Measurements from ENCODE around the gene SUCO.
"Not testable (repeated sequence)": the region's sequence is repeated elsewhere in the genome, so short reads cannot be mapped to it uniquely, and the experiment has no call there.

SUCO gene

DNA sequence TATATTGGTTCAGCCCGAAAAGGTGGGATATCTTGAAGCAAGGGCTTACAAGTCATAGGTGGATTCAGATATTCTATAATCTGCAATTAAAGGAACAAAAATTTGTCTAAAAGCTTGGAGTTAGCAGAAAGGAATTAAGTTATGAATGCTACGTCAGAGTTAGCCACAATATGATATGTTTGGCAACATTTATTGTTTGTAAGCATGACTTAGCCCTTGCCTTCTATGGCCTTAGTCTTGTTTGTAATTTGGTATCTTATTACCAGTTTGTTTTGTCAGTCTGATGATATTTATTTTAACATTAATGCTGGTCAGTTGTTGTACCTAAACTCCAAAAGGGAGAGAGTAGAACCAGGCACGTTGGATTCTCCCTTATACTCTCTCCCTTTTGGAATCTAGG, 43.1 kb upstream of the SUCO start:
- H3K4me3 ChIP-seq, result no peak overlapping the region
- TF ChIP-seq EZH2 (IDR thresholded peaks at IDR 0.05), result no peak
- H3K9me3 ChIP-seq (ENCODE audit: low read depth, low read length), result no peaks in the 10 kb centered on the region
- no peak for DNase-seq (ENCODE audit: low read depth, low spot score)
- no peak overlapping the region for H3K9ac ChIP-seq (ENCODE audit: insufficient read length)
- H3K27ac ChIP-seq, result no peak overlapping the region
- H3K36me3 ChIP-seq (ENCODE audit: insufficient read depth, low read length), result no peaks in the 10 kb centered on the region

DNA sequence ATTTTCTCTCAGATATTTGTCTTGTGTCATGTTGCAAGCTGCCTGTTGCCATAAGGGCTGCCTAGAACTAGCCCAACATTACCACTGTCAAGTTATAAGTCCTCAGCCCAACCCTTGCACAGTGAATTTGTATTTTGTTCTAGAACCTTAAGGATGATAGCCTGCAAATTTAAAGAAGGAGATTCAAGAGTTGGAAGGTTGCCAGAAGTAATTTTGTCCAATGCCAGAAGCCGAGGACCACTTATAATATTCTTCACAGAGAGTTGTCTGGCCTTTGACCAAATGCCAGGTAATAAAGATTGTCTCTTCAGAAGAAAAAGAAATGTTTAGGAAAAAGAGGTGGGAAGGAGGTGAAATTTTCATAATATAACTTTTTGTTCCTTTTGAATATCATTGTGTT, 40.5 kb upstream of the SUCO start:
- Histone ChIP-seq H3K9ac (ENCODE audit: insufficient read length) (no peak overlapping the region), H3K4me3 (no peak overlapping the region), H3K36me3 (ENCODE audit: insufficient read depth, low read length) (no peaks in the 10 kb centered on the region), H3K27ac (no peak overlapping the region), H3K9me3 (ENCODE audit: low read depth, low read length) (no peaks in the 10 kb centered on the region)
- DNase-seq (ENCODE audit: low read depth, low spot score), result no peak
- TF ChIP-seq POLR2AphosphoS5 (IDR thresholded peaks at IDR 0.05; ENCODE audit: borderline replicate concordance, low read depth, low read length) (no peak), FOXP2 (optimal IDR thresholded peaks at IDR 0.05; ENCODE audit: control extremely low read depth, extremely low read length, insufficient read depth) (no peak)

DNA sequence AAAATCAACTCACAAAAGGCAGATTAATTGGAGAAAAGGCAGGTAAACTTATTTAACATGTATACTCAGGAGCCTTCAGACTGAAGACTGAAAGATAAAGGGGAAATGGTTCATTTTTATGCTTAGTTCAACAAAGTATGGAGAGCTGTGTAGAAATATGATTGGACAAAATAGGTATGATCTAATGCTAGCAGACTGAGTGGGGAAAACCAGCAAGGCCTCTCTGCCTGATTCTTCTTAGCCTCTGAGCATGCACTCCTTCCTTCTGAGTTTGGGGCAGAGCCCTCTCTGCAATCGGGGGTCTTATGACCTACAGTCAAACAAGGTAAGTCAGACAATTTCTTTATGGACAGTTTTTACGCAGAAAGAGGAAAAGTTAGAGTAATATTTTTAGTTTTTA, 38.8 kb upstream of the SUCO start:
- H3K36me3 ChIP-seq (ENCODE audit: insufficient read depth, low read length), result no peaks in the 10 kb centered on the region
- no peak overlapping the region for H3K27ac ChIP-seq
- no peaks in the 10 kb centered on the region for H3K9me3 ChIP-seq (ENCODE audit: low read depth, low read length)
- no peak overlapping the region for H3K9ac ChIP-seq (ENCODE audit: insufficient read length)
- H3K4me3 ChIP-seq, result no peak overlapping the region
- DNase-seq (ENCODE audit: low read depth, low spot score), result no peak
- TF ChIP-seq POLR2AphosphoS5 (IDR thresholded peaks at IDR 0.05; ENCODE audit: borderline replicate concordance, low read depth, low read length) (no peak), EZH2 (IDR thresholded peaks at IDR 0.05) (no peak), FOXP2 (optimal IDR thresholded peaks at IDR 0.05; ENCODE audit: control extremely low read depth, extremely low read length, insufficient read depth) (no peak)

DNA sequence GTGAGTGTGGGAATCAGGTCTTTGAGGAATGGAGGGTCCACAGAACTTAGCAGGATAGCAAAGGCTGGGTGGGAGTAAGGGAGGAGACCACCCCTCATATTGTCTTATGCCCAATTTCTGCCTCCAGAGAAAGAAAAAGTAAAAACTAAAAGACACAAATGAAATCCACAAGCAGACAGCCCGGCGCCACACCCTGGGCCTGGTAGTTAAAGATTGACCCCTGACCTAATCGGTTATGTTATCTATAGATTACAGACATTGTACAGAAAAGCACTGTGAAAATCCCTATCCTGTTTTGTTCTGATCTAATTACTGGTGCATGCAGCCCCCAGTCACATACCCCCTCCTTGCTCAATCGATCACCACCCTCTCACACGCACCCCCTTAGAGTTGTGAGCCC, 36.8 kb upstream of the SUCO start:
- H3K9me3 ChIP-seq (ENCODE audit: low read depth, low read length); H3K36me3 ChIP-seq (ENCODE audit: insufficient read depth, low read length); H3K9ac ChIP-seq (ENCODE audit: insufficient read length); H3K4me3 ChIP-seq; DNase-seq (ENCODE audit: low read depth, low spot score): not testable (repeated sequence)
- H3K27ac ChIP-seq, result peak overlapping the region; percentile 93

DNA sequence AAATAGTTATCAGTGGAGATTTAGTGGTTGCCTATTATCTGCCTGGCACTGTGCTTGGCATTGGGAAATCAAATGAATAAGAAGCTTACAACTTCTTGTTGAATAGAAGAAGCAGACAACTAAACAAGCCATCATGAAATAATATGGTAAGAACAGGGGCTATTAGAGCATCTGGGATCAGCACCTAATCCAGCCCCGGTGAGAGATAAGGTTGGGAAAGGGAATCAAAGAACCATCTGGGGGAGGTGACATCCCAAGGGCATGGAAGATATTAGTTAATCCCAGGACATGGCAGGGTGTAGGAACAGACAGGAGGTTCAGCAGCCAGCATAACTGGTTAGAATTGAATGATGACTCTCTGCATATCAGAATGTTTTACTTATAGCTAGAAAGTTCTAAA, 36.3 kb upstream of the SUCO start:
- peak overlapping the region; percentile 34 for H3K9ac ChIP-seq (ENCODE audit: insufficient read length)
- peak overlapping the region; percentile 93 for H3K27ac ChIP-seq
- peak overlapping the region; percentile 65 for H3K4me3 ChIP-seq
- no peaks in the 10 kb centered on the region for H3K9me3 ChIP-seq (ENCODE audit: low read depth, low read length)
- DNase-seq (ENCODE audit: low read depth, low spot score), result no peak
- H3K36me3 ChIP-seq (ENCODE audit: insufficient read depth, low read length), result no peaks in the 10 kb centered on the region
- TF ChIP-seq FOXP2 (optimal IDR thresholded peaks at IDR 0.05; ENCODE audit: control extremely low read depth, extremely low read length, insufficient read depth) (no peak), EZH2 (IDR thresholded peaks at IDR 0.05) (no peak), POLR2AphosphoS5 (IDR thresholded peaks at IDR 0.05; ENCODE audit: borderline replicate concordance, low read depth, low read length) (no peak)

DNA sequence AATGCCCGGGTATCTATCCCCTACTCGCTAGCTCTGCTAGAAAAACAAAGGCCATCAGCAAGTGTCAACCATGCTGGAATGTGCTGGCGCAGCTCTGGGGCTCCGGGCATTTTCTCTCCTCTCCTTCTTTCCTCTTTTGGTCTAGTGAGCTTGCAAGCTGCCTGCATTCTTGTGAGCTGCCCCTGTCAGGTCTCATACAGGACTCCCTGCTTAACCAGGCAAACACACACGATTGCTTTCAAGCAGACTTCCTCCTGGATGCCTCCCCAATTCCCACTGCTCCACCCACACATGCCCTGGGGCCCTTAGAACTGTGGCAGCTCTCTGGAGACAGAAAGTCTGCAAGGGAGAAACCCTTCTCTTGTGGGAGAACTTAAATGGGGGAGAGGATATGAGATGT, 35.7 kb upstream of the SUCO start:
- DNase-seq (ENCODE audit: low read depth, low spot score), result peak; percentile 96
- Histone ChIP-seq H3K9me3 (ENCODE audit: low read depth, low read length) (no peaks in the 10 kb centered on the region), H3K9ac (ENCODE audit: insufficient read length) (peak overlapping the region; percentile 34), H3K4me3 (peak overlapping the region; percentile 65), H3K36me3 (ENCODE audit: insufficient read depth, low read length) (no peaks in the 10 kb centered on the region), H3K27ac (peak overlapping the region; percentile 93)
- TF ChIP-seq FOXP2 (optimal IDR thresholded peaks at IDR 0.05; ENCODE audit: control extremely low read depth, extremely low read length, insufficient read depth), result peak; percentile 65
- peak; percentile 66 for TF ChIP-seq POLR2AphosphoS5 (IDR thresholded peaks at IDR 0.05; ENCODE audit: borderline replicate concordance, low read depth, low read length)
- TF ChIP-seq EZH2 (IDR thresholded peaks at IDR 0.05), result no peak

DNA sequence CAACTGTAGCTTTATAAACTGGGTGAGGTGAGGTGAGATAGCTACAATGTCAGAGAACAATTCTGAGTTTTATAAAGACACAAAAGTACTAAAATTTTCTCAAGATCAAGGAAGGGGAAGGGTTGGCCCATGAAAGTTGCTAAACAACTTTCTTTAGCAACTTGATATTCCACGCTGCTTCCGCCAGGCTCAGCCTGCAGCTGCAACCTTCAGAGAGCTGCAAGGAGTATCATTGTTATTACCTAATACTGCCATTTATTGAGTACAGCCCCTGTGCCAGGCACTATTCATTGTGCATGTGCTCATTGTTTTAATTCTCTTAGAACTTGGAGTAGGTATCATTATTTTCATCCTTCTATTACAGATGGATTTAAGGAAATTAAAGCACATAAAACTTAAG, 34.1 kb upstream of the SUCO start:
- Histone ChIP-seq H3K9me3 (ENCODE audit: low read depth, low read length) (no peaks in the 10 kb centered on the region), H3K4me3 (no peak overlapping the region), H3K27ac (peak overlapping the region; percentile 93), H3K9ac (ENCODE audit: insufficient read length) (no peak overlapping the region), H3K36me3 (ENCODE audit: insufficient read depth, low read length) (no peaks in the 10 kb centered on the region)
- TF ChIP-seq EZH2 (IDR thresholded peaks at IDR 0.05) (no peak), FOXP2 (optimal IDR thresholded peaks at IDR 0.05; ENCODE audit: control extremely low read depth, extremely low read length, insufficient read depth) (no peak), POLR2AphosphoS5 (IDR thresholded peaks at IDR 0.05; ENCODE audit: borderline replicate concordance, low read depth, low read length) (no peak)
- DNase-seq (ENCODE audit: low read depth, low spot score), result no peak

DNA sequence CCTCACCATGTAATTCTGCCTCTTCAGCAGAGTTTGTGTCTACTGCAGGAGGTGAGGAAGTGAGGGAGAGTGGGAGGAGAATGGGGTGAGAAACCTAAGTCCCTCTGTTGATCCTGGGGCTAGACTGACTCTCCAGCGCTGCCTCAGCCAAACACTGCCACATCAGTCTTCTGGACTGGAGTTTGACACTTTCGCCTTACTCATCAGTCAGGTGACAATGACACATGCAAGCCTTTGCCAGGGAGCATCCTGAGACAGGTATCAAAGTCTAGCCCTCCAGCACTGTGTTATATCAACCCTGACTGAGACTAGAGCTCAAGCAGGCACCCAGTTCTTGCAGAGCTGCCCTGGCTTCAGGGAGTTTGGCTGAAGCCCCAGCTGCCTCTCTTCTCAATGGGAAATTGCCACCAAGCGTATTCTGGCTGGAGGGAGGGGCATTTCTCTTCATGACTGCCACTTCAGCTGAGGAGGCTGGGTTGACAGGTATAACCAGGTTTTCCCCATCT, 33.3 kb upstream of the SUCO start:
- Histone ChIP-seq H3K4me3 (no peak overlapping the region), H3K9ac (ENCODE audit: insufficient read length) (no peak overlapping the region), H3K9me3 (ENCODE audit: low read depth, low read length) (no peaks in the 10 kb centered on the region), H3K36me3 (ENCODE audit: insufficient read depth, low read length) (no peaks in the 10 kb centered on the region), H3K27ac (no peak overlapping the region)
- no peak for TF ChIP-seq POLR2AphosphoS5 (IDR thresholded peaks at IDR 0.05; ENCODE audit: borderline replicate concordance, low read depth, low read length)
- TF ChIP-seq FOXP2 (optimal IDR thresholded peaks at IDR 0.05; ENCODE audit: control extremely low read depth, extremely low read length, insufficient read depth), result no peak
- TF ChIP-seq EZH2 (IDR thresholded peaks at IDR 0.05), result no peak
- DNase-seq (ENCODE audit: low read depth, low spot score), result no peak

DNA sequence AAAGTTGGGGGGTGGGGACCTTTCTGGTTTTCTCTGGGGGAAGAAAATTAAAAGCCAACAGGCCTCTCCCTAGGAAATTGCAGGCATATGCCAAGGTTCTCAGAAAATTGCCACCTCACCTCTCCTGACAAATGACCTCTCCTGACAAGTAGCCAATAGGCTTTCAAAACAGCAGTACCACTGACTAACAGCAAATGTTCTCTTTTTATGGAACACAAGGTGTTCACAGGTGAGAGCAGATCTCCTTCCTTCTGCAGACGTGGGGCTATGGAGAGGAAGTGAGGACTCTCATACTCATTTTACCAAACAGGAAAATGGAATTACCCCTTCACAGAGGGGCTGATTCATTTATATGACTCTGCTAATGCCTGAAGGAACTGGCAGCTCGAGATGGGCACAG, 32.7 kb upstream of the SUCO start:
- Histone ChIP-seq H3K4me3 (no peak overlapping the region), H3K36me3 (ENCODE audit: insufficient read depth, low read length) (no peaks in the 10 kb centered on the region), H3K9ac (ENCODE audit: insufficient read length) (no peak overlapping the region), H3K9me3 (ENCODE audit: low read depth, low read length) (no peaks in the 10 kb centered on the region), H3K27ac (no peak overlapping the region)
- TF ChIP-seq POLR2AphosphoS5 (IDR thresholded peaks at IDR 0.05; ENCODE audit: borderline replicate concordance, low read depth, low read length) (no peak), FOXP2 (optimal IDR thresholded peaks at IDR 0.05; ENCODE audit: control extremely low read depth, extremely low read length, insufficient read depth) (no peak), EZH2 (IDR thresholded peaks at IDR 0.05) (no peak)
- no peak for DNase-seq (ENCODE audit: low read depth, low spot score)

All from SK-N-MC (cell line).